GM12873 (cell line): Measurements from ENCODE around the gene BMAL1.

ENCODE experiments used
- TF ChIP-seq, protein P1 (sequence below): IDR thresholded peaks from 2 replicates; pipeline ENCODE4 v1.5.1; 2012; ENCODE audit warnings: low read depth, mild to moderate bottlenecking, moderate library complexity, low read length, control low read depth; ENCODE audit not compliant: insufficient read depth; ENCODE audit errors: missing control alignments

The BMAL1 gene

DNA sequence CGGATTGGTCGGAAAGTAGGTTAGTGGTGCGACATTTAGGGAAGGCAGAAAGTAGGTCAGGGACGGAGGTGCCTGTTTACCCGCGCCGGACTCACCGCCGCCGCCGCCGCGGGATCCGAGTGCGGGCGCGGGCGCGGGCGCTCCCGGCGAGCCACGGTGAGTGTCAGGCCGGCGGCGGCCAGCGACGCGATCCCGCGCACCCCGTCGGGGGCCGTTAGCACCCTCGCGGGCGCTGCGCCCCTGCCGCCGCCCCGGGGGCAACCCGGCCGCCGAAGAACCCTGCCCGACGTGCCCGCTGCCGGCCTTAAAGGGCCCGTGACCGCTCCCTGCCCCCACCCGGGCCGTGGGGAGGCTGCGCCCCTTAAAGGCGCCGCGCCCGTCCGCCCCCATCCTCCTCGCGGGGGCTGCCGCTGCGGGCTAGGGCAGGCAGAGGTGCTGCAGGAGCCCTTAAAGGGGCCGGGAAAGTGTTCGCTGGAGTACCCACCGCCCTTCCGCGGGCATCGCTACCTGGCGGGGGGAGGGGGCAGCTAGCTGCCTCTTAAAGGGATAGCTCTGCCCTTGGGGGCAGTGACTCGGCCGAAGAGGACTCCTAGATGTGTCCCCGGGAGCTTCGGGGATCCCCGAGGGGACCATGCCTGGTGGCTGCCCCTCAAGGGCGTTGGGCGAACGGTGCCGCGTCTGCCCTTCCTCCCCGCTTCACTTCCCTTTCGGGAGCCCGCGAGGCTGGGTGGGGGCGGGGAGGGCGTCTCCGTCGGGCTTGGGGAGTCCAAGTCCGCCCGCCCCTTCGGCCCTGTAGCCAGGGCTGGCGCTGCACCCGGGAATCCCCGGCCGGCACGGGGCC, at the start of gene BMAL1:
Gene BMAL1 (plus strand): TSS at position 23 of the 841 bp plus-strand sequence. CDS start 76,519 bp downstream, outside the sequence.
- TF ChIP-seq, protein P1, sequence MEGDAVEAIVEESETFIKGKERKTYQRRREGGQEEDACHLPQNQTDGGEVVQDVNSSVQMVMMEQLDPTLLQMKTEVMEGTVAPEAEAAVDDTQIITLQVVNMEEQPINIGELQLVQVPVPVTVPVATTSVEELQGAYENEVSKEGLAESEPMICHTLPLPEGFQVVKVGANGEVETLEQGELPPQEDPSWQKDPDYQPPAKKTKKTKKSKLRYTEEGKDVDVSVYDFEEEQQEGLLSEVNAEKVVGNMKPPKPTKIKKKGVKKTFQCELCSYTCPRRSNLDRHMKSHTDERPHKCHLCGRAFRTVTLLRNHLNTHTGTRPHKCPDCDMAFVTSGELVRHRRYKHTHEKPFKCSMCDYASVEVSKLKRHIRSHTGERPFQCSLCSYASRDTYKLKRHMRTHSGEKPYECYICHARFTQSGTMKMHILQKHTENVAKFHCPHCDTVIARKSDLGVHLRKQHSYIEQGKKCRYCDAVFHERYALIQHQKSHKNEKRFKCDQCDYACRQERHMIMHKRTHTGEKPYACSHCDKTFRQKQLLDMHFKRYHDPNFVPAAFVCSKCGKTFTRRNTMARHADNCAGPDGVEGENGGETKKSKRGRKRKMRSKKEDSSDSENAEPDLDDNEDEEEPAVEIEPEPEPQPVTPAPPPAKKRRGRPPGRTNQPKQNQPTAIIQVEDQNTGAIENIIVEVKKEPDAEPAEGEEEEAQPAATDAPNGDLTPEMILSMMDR, result no peak

DNA sequence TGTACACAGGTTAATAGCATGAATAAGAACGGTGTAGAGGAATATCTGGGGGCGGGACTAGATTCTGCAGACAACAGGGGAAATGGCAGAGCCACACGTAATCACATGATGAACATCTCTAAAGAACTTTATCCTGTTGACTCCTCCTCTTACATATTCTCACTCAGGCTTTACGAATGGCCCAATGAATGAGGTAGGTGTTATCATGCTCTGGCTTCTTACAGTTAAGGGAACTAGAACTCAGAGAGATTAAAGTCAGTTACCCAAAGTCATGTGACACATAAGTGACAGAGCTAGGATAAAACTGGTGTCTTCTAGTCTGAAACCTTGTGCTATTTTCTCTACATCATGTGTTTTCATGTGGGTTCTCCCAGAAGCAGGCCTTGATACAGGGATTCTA, 49.0 kb upstream of the BMAL1 start:
- TF ChIP-seq, protein P1, result no peak

- TF ChIP-seq, protein P1, result no peak
Measured at GRCh38 chr11:13229136-13229535, 48.5 kb upstream of the BMAL1 start.

DNA sequence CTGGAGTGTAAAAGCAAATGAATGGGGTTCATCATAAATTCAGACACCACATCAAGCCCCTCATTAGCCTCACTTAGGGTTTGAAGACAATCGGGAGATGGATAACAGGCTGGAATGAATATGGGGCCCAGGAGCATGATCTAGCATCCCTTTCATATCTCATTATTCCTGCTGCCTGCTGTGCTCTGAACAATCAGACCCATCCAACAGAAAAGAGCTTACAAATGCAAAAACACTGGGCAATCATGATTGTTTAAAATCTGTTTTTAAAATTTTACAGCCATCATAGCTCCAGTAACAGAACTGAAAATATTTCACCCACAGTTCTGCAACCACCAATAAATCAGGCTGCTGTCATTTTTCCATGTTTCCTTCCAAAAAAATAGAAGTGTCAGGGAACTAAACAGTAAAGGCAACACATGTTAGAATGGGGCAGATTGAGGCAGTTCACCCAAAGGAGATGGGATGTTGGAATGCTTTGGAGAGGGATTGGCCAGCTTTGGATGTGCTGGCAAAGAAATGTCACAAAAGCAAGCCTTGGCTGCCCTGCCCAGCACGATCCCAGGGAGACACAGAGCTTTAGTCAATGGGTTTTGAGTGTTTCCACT, 47.8 kb upstream of the BMAL1 start:
- TF ChIP-seq, protein P1, result no peak

- TF ChIP-seq, protein P1, result no peak
Measured at GRCh38 chr11:13233173-13233745, 44.3 kb upstream of the BMAL1 start.

- TF ChIP-seq, protein P1, result no peak
Measured at GRCh38 chr11:13235895-13236294, 41.7 kb upstream of the BMAL1 start.

- TF ChIP-seq, protein P1, result no peak
Measured at GRCh38 chr11:13236626-13237025, 41.0 kb upstream of the BMAL1 start.
